Bronchial epithelial cell (primary cell): Measurements from ENCODE around the gene C1RL. TPM values are rescaled to one million over a fixed set of nuclear protein-coding genes. Genes with fewer than 3 reads are reported as not detected.

Experiments used
- DNase-seq: peaks from one replicate; pipeline ENCODE4 v3.0.0-alpha.2; 2010; ENCODE audit warnings: low read depth
- FAIRE-seq: peaks from 2 replicates; lab custom pipeline; 2011; peaks lifted over from hg19 to GRCh38; lab: Jason Lieb, UNC
- H3K27me3 ChIP-seq: 2 replicates; pipeline ENCODE4 v1.5.1; 2011; ENCODE audit warnings: low read length; ENCODE audit not compliant: control insufficient read depth, insufficient read depth
- H3K36me3 ChIP-seq: 2 replicates; pipeline ENCODE4 v1.5.1; 2011; ENCODE audit warnings: low read length; ENCODE audit not compliant: control insufficient read depth, insufficient read depth
- H3K4me3 ChIP-seq: 2 replicates; pipeline ENCODE4 v1.5.1; 2011; ENCODE audit warnings: mild to moderate bottlenecking, low read depth, low read length, control low read depth
- CTCF ChIP-seq: IDR thresholded peaks from 2 replicates; pipeline ENCODE4 v1.5.1; 2011; ENCODE audit warnings: mild to moderate bottlenecking, moderate library complexity, low read length, control low read depth, inconsistent platforms; ENCODE audit not compliant: insufficient read depth, severe bottlenecking
- total RNA-seq: library from RNA; depleted of rRNA; stranded (reverse); fragments of >200 nt; gene quantifications from 2 replicates; pipeline ENCODE4 v1.2.1, GENCODE V29; 2014

Gene C1RL
- total RNA-seq, 1 donor from 2014 or later: 11.3 TPM

- FAIRE-seq (no peak), DNase-seq (no peak)
- H3K4me3 ChIP-seq: no peak overlapping the region
- no peaks in the 10 kb centered on the region for H3K27me3 ChIP-seq
- no peak for TF ChIP-seq CTCF
- peaks cover 18% of the 10 kb centered on the region for H3K36me3 ChIP-seq
These were observed 37.9 kb upstream of the C1RL start for GRCh38 chr12:7146906-7147305.

GRCh38 chr12:7146228-7146627 lies 37.2 kb upstream of the C1RL start:
- TF ChIP-seq CTCF: no peak
- Histone ChIP-seq H3K36me3 (peaks cover 18% of the 10 kb centered on the region), H3K4me3 (no peak overlapping the region), H3K27me3 (no peaks in the 10 kb centered on the region)
- no peak for FAIRE-seq
- no peak for DNase-seq

- DNase-seq (no peak), FAIRE-seq (no peak)
- Histone ChIP-seq H3K27me3 (no peaks in the 10 kb centered on the region), H3K36me3 (peaks cover 18% of the 10 kb centered on the region), H3K4me3 (no peak overlapping the region)
- TF ChIP-seq CTCF: no peak
These were observed 36.7 kb upstream of the C1RL start for GRCh38 chr12:7145671-7146070.

GRCh38 chr12:7144414-7145120 lies 35.6 kb upstream of the C1RL start:
- H3K27me3 ChIP-seq: no peaks in the 10 kb centered on the region
- FAIRE-seq (no peak), DNase-seq (peak; percentile 41)

GRCh38 chr12:7143564-7143963 lies 34.5 kb upstream of the C1RL start:
- Histone ChIP-seq H3K36me3 (peaks cover 13% of the 10 kb centered on the region), H3K4me3 (no peak overlapping the region), H3K27me3 (no peaks in the 10 kb centered on the region)
- TF ChIP-seq CTCF: no peak
- DNase-seq (no peak), FAIRE-seq (no peak)

More at GRCh38 chr12:7144414-7145120, 35.6 kb upstream of the C1RL start:
- no peak overlapping the region for H3K4me3 ChIP-seq
- TF ChIP-seq CTCF: peak; percentile 46
- H3K36me3 ChIP-seq: peaks cover 15% of the 10 kb centered on the region
